BJ (cell line): ENCODE results near the gene RTN4R. TPM values are rescaled to one million over a fixed set of nuclear protein-coding genes. Genes with fewer than 3 reads are reported as not detected.

Source experiments
- CTCF ChIA-PET: fragments of 350-600 bp; formaldehyde crosslinking; extraction: SDS; loops from one replicate; lab custom pipeline; 2021; ENCODE audit warnings: antibody characterized with exemption, inconsistent platforms; lab: Yijun Ruan, JAX
- POLR2A ChIA-PET: fragments of 300-600 bp; sonication (Branson Sonifier 250); formaldehyde crosslinking; extraction: SDS; loops from one replicate; lab custom pipeline; 2021; ENCODE audit warnings: antibody characterized with exemption; lab: Charles Lee
- DNase-seq: peaks from one replicate; pipeline ENCODE4 v3.0.0-alpha.2; 2011; ENCODE audit warnings: low read depth
- H3K27me3 ChIP-seq: 2 replicates; pipeline ENCODE4 v1.6.0; 2011; ENCODE audit warnings: low read length; ENCODE audit not compliant: control insufficient read depth, insufficient read depth
- H3K36me3 ChIP-seq: 2 replicates; pipeline ENCODE4 v1.5.1; 2011; ENCODE audit warnings: low read length; ENCODE audit not compliant: control insufficient read depth, insufficient read depth
- H3K4me3 ChIP-seq: 2 replicates; pipeline ENCODE4 v1.5.1; 2011; ENCODE audit warnings: low read depth, mild to moderate bottlenecking, control low read depth, low read length
- polyA plus RNA-seq: library from polyadenylated mRNA; depleted of rRNA; stranded (reverse); fragments of >200 nt; gene quantifications from 2 replicates; pipeline ENCODE4 v1.2.3, GENCODE V29; 2011
- TF ChIP-seq, protein P1 (sequence below): IDR thresholded peaks from 2 replicates; pipeline ENCODE4 v1.5.1; 2011; ENCODE audit warnings: low read depth, mild to moderate bottlenecking, control low read depth, inconsistent platforms, low read length, moderate library complexity; ENCODE audit not compliant: insufficient read depth

RTN4R gene
- polyA plus RNA-seq, 1 experiment, result 0.77 TPM

DNA sequence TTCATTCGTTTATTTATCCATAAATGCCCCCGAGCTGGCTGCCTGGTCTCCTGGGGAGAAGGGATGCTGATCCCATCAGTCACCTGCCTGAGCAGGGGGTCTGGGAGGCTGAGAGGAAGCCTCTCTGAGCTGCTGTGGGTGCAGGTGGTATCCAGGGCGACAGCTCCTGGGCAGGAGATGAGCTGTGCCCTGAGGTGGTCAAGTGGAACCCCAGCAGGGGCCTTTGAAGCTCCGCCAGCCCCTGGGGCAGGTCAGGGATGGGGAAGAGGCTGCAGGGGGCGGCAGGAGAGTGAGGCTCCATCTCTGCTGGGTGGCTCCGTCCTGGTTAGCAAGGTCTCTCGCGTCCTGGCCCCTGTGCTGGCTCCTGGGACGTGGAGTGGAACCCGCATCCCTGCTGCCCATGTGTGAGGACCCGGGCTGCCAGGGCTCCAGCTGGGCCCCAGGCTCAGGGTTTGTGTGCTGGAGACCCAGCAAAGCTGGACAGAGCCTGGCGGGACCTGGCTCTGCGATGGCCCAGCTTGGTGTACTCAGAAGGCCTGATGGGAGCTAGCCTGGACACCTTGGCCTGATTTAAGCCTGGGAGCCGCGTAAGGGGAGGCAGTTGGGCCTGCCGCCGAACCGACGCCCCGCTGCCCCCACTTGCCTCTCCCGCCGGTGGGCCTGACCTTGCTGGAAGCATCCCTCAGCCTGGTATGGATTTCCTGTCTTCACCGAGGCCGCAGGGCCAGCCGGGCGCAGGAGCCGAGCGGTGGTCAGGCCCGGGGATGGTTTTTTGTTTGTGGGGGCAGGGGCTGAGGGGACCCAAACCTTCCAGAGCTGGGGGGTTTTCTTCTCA, 44.5 kb downstream of the RTN4R start:
- Histone ChIP-seq H3K27me3 (no peaks in the 10 kb centered on the region), H3K4me3 (no peak overlapping the region), H3K36me3 (no peaks in the 10 kb centered on the region)
- no peak for DNase-seq
- ChIA-PET CTCF (interaction anchor here (1.6 kb wide), 1 partner anchor 15 kb away, joined by 5 read pairs; no protein-coding TSS in a partner anchor), POLR2A (no interaction called here)
- TF ChIP-seq, protein P1, sequence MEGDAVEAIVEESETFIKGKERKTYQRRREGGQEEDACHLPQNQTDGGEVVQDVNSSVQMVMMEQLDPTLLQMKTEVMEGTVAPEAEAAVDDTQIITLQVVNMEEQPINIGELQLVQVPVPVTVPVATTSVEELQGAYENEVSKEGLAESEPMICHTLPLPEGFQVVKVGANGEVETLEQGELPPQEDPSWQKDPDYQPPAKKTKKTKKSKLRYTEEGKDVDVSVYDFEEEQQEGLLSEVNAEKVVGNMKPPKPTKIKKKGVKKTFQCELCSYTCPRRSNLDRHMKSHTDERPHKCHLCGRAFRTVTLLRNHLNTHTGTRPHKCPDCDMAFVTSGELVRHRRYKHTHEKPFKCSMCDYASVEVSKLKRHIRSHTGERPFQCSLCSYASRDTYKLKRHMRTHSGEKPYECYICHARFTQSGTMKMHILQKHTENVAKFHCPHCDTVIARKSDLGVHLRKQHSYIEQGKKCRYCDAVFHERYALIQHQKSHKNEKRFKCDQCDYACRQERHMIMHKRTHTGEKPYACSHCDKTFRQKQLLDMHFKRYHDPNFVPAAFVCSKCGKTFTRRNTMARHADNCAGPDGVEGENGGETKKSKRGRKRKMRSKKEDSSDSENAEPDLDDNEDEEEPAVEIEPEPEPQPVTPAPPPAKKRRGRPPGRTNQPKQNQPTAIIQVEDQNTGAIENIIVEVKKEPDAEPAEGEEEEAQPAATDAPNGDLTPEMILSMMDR, result no peak

DNA sequence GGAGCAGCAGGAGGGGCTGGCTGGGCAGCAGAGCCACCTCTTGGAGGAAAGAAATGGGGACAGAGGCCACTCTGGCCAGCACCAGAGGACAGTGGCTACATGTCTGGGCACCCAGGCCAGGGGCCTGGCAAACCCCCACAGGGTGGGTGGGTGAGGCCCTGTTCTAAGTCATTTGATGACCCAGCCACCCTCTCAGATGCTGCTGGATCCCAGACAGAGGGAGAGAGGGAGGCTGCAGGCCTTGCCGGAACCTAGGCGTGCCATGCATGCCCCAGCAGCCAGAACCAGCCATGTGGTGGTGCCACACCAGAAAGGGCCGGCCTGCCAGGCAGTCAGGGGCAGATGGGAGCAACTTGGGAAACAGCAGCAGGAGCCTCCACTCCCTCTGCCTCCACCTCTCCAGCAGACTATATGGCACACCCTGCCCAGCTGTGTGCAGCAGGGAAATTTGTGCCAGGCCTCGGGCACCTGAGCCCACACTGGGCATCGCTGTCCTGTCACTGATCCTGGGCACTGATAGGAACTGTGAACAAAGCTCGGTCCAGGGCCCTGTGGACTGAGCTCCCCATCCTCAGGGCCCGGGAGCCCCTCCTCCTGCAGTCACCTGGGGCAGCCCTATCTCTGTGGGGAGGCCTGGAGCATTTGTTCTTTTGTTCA, 45.2 kb downstream of the RTN4R start:
- ChIA-PET CTCF (interaction anchor here (1.6 kb wide), 1 partner anchor 16 kb away, joined by 5 read pairs; no protein-coding TSS in a partner anchor), POLR2A (no interaction called here)
- no peak for DNase-seq
- Histone ChIP-seq H3K36me3 (no peaks in the 10 kb centered on the region), H3K27me3 (no peaks in the 10 kb centered on the region), H3K4me3 (no peak overlapping the region)
- TF ChIP-seq, protein P1, result no peak

GRCh38 chr22:20221421-20222340, 46.4 kb downstream of the RTN4R start:
- ChIA-PET CTCF (no interaction called here), POLR2A (no interaction called here)
- DNase-seq, result no peak
- H3K27me3 ChIP-seq, result no peaks in the 10 kb centered on the region; the same call in 1 of the 2 replicates
- H3K4me3 ChIP-seq, result no peak overlapping the region
- no peaks in the 10 kb centered on the region for H3K36me3 ChIP-seq
- TF ChIP-seq, protein P1, result no peak

DNA sequence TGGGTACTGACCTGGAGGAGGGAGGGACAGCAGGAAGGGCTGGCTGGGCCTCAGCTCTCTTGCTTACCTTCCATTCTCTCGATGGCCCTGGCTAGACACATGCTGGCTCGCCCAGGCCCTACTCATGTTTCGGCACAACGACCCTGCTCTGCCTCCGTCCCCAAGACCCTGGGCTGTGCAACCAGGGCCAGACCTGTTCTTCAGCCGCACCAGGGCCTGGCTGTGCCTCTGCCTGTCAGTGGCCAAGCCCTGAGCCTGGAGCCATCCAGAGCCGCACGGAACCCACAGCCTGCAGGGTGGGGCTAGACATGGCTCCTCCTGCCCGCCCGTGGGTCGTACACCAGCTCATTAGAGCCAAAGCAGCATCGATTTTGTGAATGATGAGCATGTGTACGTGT, 47.5 kb downstream of the RTN4R start:
- TF ChIP-seq, protein P1, result no peak
- Histone ChIP-seq H3K27me3 (no peaks in the 10 kb centered on the region; the same call in 1 of the 2 replicates), H3K36me3 (no peaks in the 10 kb centered on the region), H3K4me3 (no peak overlapping the region)
- ChIA-PET CTCF (interaction anchor here (1.2 kb wide), 1 partner anchor 10 kb away, joined by 5 read pairs; no protein-coding TSS in a partner anchor), POLR2A (no interaction called here)
- DNase-seq, result no peak
